B cell (primary cell): ENCODE data around the gene TBC1D30. TPM values are rescaled to one million over a fixed set of nuclear protein-coding genes. Genes with fewer than 3 reads are reported as not detected.

Experiments
- ATAC-seq: fragments of 200-7000 bp; cut with Tn5 transposase; one replicate; pipeline ENCODE4 v1.10.0; 2021; ENCODE audit warnings: low read depth, mild to moderate bottlenecking, moderate number of reproducible peaks, moderate library complexity
- CTCF ChIA-PET: fragments of 350-600 bp; sonication (Branson Sonifier 250); formaldehyde crosslinking; loops from one replicate; lab custom pipeline; 2021; ENCODE audit warnings: antibody characterized with exemption, inconsistent platforms; lab: Charles Lee
- POLR2A ChIA-PET: fragments of 350-600 bp; sonication (Branson Sonifier 250); formaldehyde crosslinking; loops from one replicate; lab custom pipeline; 2021; ENCODE audit warnings: antibody characterized with exemption; lab: Charles Lee
- DNase-seq: peaks from one replicate; pipeline ENCODE4 v3.0.0; 2013
- H2AFZ ChIP-seq: 2 replicates; pipeline ENCODE4 v1.6.1; 2012; ENCODE audit warnings: mild to moderate bottlenecking, low read depth, low read length; ENCODE audit not compliant: insufficient read depth, poor library complexity, severe bottlenecking
- H3K27ac ChIP-seq, 2 donors: 1 replicate in 1 of 2; 2 replicates in 1 of 2; pipeline ENCODE4 v1.5.1; 2012 to 2013; ENCODE audit warnings: low read length in 2 of 2, mild to moderate bottlenecking in 2 of 2, moderate library complexity in 1 of 2
- H3K27me3 ChIP-seq, 4 experiments: fragments of 200-600 bp in 1 of 4; sonication (generic) in 1 of 4; replicated peaks in 1 of 4; 1 replicate in 2 of 4; 2 replicates in 2 of 4; pipeline versions ENCODE4 v1.6.1 to v1.7.0; 2013 to 2016; ENCODE audit warnings: low read length in 3 of 4, mild to moderate bottlenecking in 2 of 4, mixed read lengths in 1 of 4, moderate library complexity in 1 of 4; ENCODE audit not compliant: insufficient read depth in 4 of 4, control insufficient read depth in 3 of 4; ENCODE audit errors: control extremely low read depth in 1 of 4
- H3K36me3 ChIP-seq, 2 experiments: replicated peaks in 1 of 2; 1 replicate in 1 of 2; 2 replicates in 1 of 2; pipeline versions ENCODE4 v1.6.1 to v1.7.1; 2013; ENCODE audit warnings: low read length in 1 of 2; ENCODE audit not compliant: insufficient read depth in 2 of 2, control insufficient read depth in 1 of 2; ENCODE audit errors: control extremely low read depth in 1 of 2, extremely low read depth in 1 of 2
- H3K4me1 ChIP-seq, 2 donors: fragments of 200-600 bp in 1 of 2; sonication (generic) in 1 of 2; 1 replicate in 1 of 2; 2 replicates in 1 of 2; pipeline versions ENCODE4 v1.5.1 to v1.6.1; 2013 to 2017; ENCODE audit warnings: low read length in 2 of 2; ENCODE audit not compliant: control insufficient read depth in 2 of 2, insufficient read depth in 2 of 2
- H3K4me2 ChIP-seq: replicated peaks from 2 replicates; pipeline ENCODE3; 2012; ENCODE audit warnings: mild to moderate bottlenecking, low read depth, low read length; ENCODE audit not compliant: poor library complexity, severe bottlenecking
- H3K4me3 ChIP-seq, 5 experiments: fragments of 200-600 bp in 1 of 5; sonication (generic) in 1 of 5; 1 replicate in 3 of 5; 2 replicates in 2 of 5; pipeline versions ENCODE4 v1.5.1 to v1.7.0; 2011 to 2016; ENCODE audit warnings: low read length in 4 of 5, mild to moderate bottlenecking in 4 of 5, low read depth in 2 of 5, control low read depth in 1 of 5, moderate library complexity in 1 of 5; ENCODE audit not compliant: insufficient read depth in 1 of 5; ENCODE audit errors: control extremely low read depth in 1 of 5, extremely low read depth in 1 of 5
- H3K79me2 ChIP-seq: fragments of 200-600 bp; sonication (generic); one replicate; pipeline ENCODE4 v1.6.0; 2016; ENCODE audit warnings: low read length; ENCODE audit not compliant: control insufficient read depth, insufficient read depth
- H3K9ac ChIP-seq: fragments of 200-600 bp; sonication (generic); 2 replicates; pipeline ENCODE4 v1.6.1; 2017; ENCODE audit warnings: mild to moderate bottlenecking, low read length, moderate library complexity
- H3K9me3 ChIP-seq, 3 donors: one replicate each; pipeline versions ENCODE4 v1.6.1 to v1.7.1; 2013; ENCODE audit warnings: low read length in 2 of 3; ENCODE audit not compliant: control insufficient read depth in 2 of 3, insufficient read depth in 1 of 3; ENCODE audit errors: control extremely low read depth in 1 of 3
- H4K20me1 ChIP-seq: 2 replicates; pipeline ENCODE4 v1.6.0; 2012; ENCODE audit warnings: mild to moderate bottlenecking, low read length; ENCODE audit not compliant: insufficient read depth, control insufficient read depth, poor library complexity, severe bottlenecking
- H3K27ac Mint-ChIP-seq: one replicate; pipeline ENCODE4 v1.8.0; 2021; ENCODE audit warnings: mixed read lengths
- H3K27me3 Mint-ChIP-seq: one replicate; pipeline ENCODE4 v1.8.0; 2021; ENCODE audit warnings: mixed read lengths
- H3K4me1 Mint-ChIP-seq: one replicate; pipeline ENCODE4 v1.8.0; 2021; ENCODE audit warnings: mixed read lengths
- H3K4me3 Mint-ChIP-seq: one replicate; pipeline ENCODE4 v1.8.0; 2021; ENCODE audit warnings: mixed read lengths
- H3K9me3 Mint-ChIP-seq: one replicate; pipeline ENCODE4 v1.8.0; 2022; ENCODE audit warnings: mixed read lengths; ENCODE audit not compliant: insufficient read depth
- CTCF ChIP-seq: fragments of 200-600 bp; IDR thresholded peaks from one replicate; pipeline ENCODE4 v1.8.0; 2022; ENCODE audit warnings: antibody characterized with exemption, mild to moderate bottlenecking
- EZH2 ChIP-seq: IDR thresholded peaks from 2 replicates; pipeline ENCODE4 v1.6.1; 2012; ENCODE audit warnings: borderline replicate concordance, low read depth, mild to moderate bottlenecking, moderate library complexity, low read length; ENCODE audit not compliant: insufficient read depth, poor library complexity, severe bottlenecking
- WGBS: methylation state at CpG from one replicate; pipeline ENCODE4 v1.1.5; 2013; ENCODE audit warnings: missing lambda C conversion rate; ENCODE audit not compliant: insufficient coverage; 5-methylcytosine and 5-hydroxymethylcytosine counted together
- intact Hi-C: fragments of 100-400 bp; cut with micrococcal nuclease; formaldehyde crosslinking; loops from one replicate; pipeline ENCODE4 v1.10.0; 2022
- polyA plus RNA-seq: library from polyadenylated mRNA; depleted of rRNA; stranded (reverse); fragments of >200 nt; gene quantifications from 2 replicates; pipeline ENCODE4 v1.2.3, GENCODE V29; 2012
- total RNA-seq, 2 donors: library from RNA; stranded (reverse); fragments of 120-200 nt in 1 of 2; gene quantifications; 1 replicate in 1 of 2; 2 replicates in 1 of 2; pipeline versions ENCODE4 v1.2.3 to v1.2.4, GENCODE V29; 2013 to 2022

Gene TBC1D30
- total and polyA plus RNA-seq, 2 donors (not counting 1 experiment from before 2014, with no cell fraction given) = 0.06 to 0.10 TPM

DNA sequence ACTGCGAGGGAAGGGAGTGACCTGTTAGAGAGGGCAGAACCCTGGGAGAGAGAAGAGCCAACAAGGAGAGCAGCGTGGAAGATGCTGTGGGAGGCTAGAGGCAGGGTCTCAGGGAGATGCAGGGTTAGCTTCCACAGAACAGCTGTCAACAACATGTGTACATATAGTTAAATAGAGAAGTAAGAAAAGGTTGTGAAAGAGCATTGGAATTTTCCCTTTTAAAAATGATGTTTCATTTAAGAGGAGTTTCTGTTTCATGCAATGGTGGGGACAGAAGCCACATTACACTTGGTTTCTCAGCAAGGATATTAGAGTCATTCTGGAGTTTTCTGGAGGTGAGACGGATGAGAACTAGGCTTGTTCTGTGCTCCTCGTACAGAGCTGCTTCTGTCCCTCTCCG lies 23.8 kb upstream of the TBC1D30 start:
- POLR2A ChIA-PET = no interaction called here
- no peaks in the 10 kb centered on the region for H3K9me3 Mint-ChIP-seq
- Histone ChIP-seq H3K4me2 (no peak overlapping the region), H3K9ac (no peak overlapping the region), H3K36me3 (no peaks in the 10 kb centered on the region), H4K20me1 (no peaks in the 10 kb centered on the region), H3K4me3 (no peak overlapping the region), H2AFZ (no peak overlapping the region), H3K9me3 (no peaks in the 10 kb centered on the region), H3K79me2 (no peaks in the 10 kb centered on the region), H3K4me1 (no peaks in the 10 kb centered on the region), H3K27me3 (peaks cover 0 to 7% (median 0%) of the 10 kb centered on the region in 4 experiments), H3K27ac (no peak overlapping the region)
- 100% methylated on average over 1 of the region's 5 CpGs for WGBS
- H3K27ac Mint-ChIP-seq = no peak overlapping the region
- peaks cover 34% of the 10 kb centered on the region for H3K27me3 Mint-ChIP-seq
- CTCF ChIA-PET = interaction anchor here (0.6 to 2.3 kb wide), 3 partner anchors 12 to 20 kb away, joined by 3 to 10 read pairs (median 3); no protein-coding TSS in a partner anchor
- no peak for TF ChIP-seq EZH2
- no peak for TF ChIP-seq CTCF
- ATAC-seq = no peak
- intact Hi-C loops = no loop called here
- peaks cover 2% of the 10 kb centered on the region for H3K4me1 Mint-ChIP-seq
- no peak overlapping the region for H3K4me3 Mint-ChIP-seq
- no peak for DNase-seq

DNA sequence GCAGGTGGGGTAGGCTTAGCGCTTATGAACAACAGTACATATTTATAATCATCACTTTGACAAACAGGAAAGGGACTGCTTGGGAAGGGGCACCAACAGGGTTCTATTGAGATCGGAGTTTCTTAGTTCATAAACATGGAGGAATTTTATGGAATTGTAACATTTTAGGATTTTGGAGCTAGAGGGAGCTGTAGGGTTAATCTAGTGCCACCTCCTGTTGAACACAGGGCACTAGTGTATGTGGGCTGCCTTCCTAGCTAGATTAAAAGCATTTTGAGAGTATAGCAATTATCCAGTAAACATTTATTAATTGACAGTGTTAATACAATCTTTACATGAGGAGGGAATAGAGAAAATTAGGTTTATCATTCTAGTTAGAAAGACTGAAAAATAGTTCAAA lies 23.1 kb upstream of the TBC1D30 start:
- ChIA-PET CTCF (interaction anchor here (0.6 to 2.3 kb wide), 9 partner anchors 13 to 1433 kb away, joined by 3 to 10 read pairs (median 3); no protein-coding TSS in a partner anchor), POLR2A (no interaction called here)
- Mint-ChIP-seq H3K9me3 (no peaks in the 10 kb centered on the region), H3K4me3 (no peak overlapping the region), H3K4me1 (peaks cover 2% of the 10 kb centered on the region), H3K27ac (no peak overlapping the region), H3K27me3 (peaks cover 36% of the 10 kb centered on the region)
- H3K4me2 ChIP-seq = no peak overlapping the region
- DNase-seq (no peak), ATAC-seq (no peak)
- no peak overlapping the region for H3K27ac ChIP-seq
- intact Hi-C loops = no loop called here
- peaks cover 0 to 9% (median 0%) of the 10 kb centered on the region in 4 experiments for H3K27me3 ChIP-seq
- WGBS = 40% methylated on average over 1 of the region's 2 CpGs
- no peak overlapping the region for H2AFZ ChIP-seq
- H3K9me3 ChIP-seq = no peaks in the 10 kb centered on the region
- no peak overlapping the region for H3K9ac ChIP-seq
- H3K79me2 ChIP-seq = no peaks in the 10 kb centered on the region
- H3K4me3 ChIP-seq = no peak overlapping the region
- H3K4me1 ChIP-seq = no peaks in the 10 kb centered on the region
- no peak for TF ChIP-seq EZH2
- no peak for TF ChIP-seq CTCF
- H3K36me3 ChIP-seq = no peaks in the 10 kb centered on the region
- no peaks in the 10 kb centered on the region for H4K20me1 ChIP-seq
